Activated CD4-positive, alpha-beta memory T cell treated with anti-CD3 and anti-CD28 coated beads for 36 hours (primary cell): Measurements from ENCODE around the gene MRPL33. TPM values are rescaled to one million over a fixed set of nuclear protein-coding genes. Genes with fewer than 3 reads are reported as not detected.
A peak's percentile ranks its signal among the peaks of the same experiment; 100 is the strongest.
"Not testable (repeated sequence)": the region's sequence is repeated elsewhere in the genome, so short reads cannot be mapped to it uniquely, and the experiment has no call there.

Source experiments
- CTCF ChIA-PET: fragments of 350-600 bp; sonication (Branson Sonifier 250); formaldehyde crosslinking; loops from one replicate; lab custom pipeline; 2021; ENCODE audit warnings: antibody characterized with exemption, inconsistent platforms; lab: Charles Lee
- POLR2A ChIA-PET: fragments of 350-600 bp; sonication (Branson Sonifier 250); formaldehyde crosslinking; loops from one replicate; lab custom pipeline; 2021; ENCODE audit warnings: antibody characterized with exemption; lab: Charles Lee
- DNase-seq: peaks from one replicate; pipeline ENCODE4 v3.0.0-alpha.2; 2020
- H3K27ac Mint-ChIP-seq: one replicate; pipeline ENCODE4 v1.8.0; 2021; ENCODE audit warnings: mixed read lengths
- H3K27me3 Mint-ChIP-seq: one replicate; pipeline ENCODE4 v1.8.0; 2021; ENCODE audit warnings: mixed read lengths
- H3K36me3 Mint-ChIP-seq: one replicate; pipeline ENCODE4 v1.8.0; 2021; ENCODE audit warnings: mixed read lengths
- H3K4me1 Mint-ChIP-seq: one replicate; pipeline ENCODE4 v1.8.0; 2021; ENCODE audit warnings: low read depth, mixed read lengths
- H3K4me3 Mint-ChIP-seq: one replicate; pipeline ENCODE4 v1.8.0; 2021; ENCODE audit warnings: mild to moderate bottlenecking, mixed read lengths
- H3K9me3 Mint-ChIP-seq: one replicate; pipeline ENCODE4 v1.8.0; 2021; ENCODE audit warnings: mixed read lengths
- intact Hi-C: fragments of 100-400 bp; cut with micrococcal nuclease; formaldehyde crosslinking; loops from one replicate; pipeline ENCODE4 v1.15.1; 2023
- total RNA-seq, 2 experiments: library from RNA; stranded (reverse); gene quantifications; one replicate each; pipeline ENCODE4 v1.2.3, GENCODE V29; 2021

The MRPL33 gene
- total RNA-seq, 2 experiments from 2014 or later: 83.3 to 84.2 TPM

DNA sequence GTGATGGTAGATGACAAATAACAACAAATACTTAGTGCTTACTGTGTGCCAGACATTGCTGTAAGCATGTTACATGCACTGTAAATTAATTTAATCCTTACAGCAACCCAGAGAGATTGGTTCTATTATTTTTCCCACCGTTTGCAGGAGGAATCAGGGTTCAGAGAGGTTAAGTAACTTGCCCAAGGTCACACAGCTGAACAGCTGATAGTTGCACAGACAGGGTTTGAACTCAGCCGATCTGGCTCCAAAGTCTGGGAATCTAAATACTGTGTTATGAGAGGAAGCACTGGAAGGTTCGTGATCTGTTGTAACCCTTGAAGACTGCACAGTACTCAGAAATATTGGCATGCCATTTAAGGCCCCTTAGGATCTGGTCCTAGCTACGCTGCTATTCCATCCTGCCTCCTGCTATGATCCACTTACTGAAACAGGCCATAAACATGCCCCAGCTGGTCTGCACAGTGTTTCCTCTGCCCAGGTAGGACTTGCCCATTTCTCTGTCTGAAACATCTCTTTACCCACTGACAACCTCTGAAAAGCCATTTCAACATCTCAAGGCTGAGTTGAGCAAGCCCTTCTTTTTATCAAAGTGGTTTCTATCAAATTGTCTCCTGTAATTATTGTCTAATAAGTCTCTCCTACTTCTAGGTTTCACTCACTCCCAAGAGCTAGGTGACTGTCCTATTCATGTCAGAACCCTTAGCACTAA is 40.4 kb upstream of the MRPL33 start:
- Mint-ChIP-seq H3K36me3 (no peaks in the 10 kb centered on the region), H3K9me3 (peaks cover 4% of the 10 kb centered on the region), H3K4me1 (peaks cover 22% of the 10 kb centered on the region), H3K27ac (no peak overlapping the region), H3K27me3 (no peaks in the 10 kb centered on the region), H3K4me3 (no peak overlapping the region)
- POLR2A ChIA-PET: no interaction called here
- no peak for DNase-seq
- intact Hi-C loops: no loop called here
- CTCF ChIA-PET: interaction anchor here (0.6 to 2.1 kb wide), 3 partner anchors 8 to 48 kb away, joined by 3 to 8 read pairs (median 6); no protein-coding TSS in a partner anchor

DNA sequence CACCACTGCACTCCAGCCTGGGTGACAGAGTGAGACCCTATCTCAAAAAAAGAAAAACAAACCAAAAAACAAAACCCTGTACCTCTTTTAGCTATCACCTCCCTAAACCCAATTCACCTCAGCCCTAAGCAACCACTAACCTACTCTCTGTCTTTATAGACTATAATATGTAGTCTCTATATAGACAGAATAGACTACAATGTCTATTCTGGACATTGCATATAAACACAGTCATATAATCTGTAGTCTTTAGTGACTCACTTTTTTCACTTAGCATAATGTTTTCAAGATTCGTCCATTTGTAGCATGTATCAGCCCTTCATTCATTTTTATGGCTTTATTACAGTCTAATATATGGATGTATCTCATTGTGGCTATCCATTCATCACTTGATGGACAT is 37.2 kb upstream of the MRPL33 start:
- CTCF ChIA-PET: interaction anchor here (1.0 kb wide), 1 partner anchor 11 kb away, joined by 4 read pairs; no protein-coding TSS in a partner anchor
- Mint-ChIP-seq H3K27me3 (no peaks in the 10 kb centered on the region), H3K27ac (no peak overlapping the region), H3K4me1 (peaks cover 18% of the 10 kb centered on the region), H3K4me3 (no peak overlapping the region), H3K36me3 (no peaks in the 10 kb centered on the region), H3K9me3 (peaks cover 4% of the 10 kb centered on the region)
- POLR2A ChIA-PET: no interaction called here
- intact Hi-C loops: no loop called here
- DNase-seq: no peak

DNA sequence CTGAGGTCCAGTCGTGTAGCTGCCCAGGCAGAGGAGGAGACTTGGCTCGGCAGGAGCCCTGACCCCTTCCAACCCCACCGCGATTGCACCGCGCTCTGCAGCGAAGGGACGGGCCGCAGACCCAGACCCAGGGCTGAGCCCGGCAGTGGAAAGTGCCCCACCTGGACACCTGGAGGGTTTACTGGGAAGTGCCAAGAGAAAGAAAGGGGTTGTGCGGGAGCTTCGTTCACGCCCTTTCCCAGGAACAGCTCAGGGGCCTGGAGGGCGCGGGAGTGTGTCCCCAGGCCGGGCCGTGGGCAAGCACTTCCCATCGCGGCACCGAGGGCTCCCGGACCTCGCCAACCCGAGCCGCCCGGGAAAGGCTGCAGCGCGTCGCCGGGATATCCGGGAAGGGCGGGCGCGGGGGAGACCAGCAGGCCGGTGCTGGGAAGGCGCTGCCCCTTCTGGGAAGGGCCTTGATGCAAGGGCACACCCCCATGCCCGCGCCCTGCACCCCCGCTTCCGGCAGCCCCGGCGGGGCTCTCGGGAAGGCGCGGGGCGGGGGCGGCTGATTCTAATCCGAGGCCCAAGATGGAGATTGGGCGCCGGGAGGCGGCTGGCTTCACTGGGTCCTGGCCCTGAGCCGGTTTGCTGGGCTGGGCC is 36.1 kb upstream of the MRPL33 start:
- peak; percentile 80 for DNase-seq
- Mint-ChIP-seq H3K36me3 (no peaks in the 10 kb centered on the region), H3K27ac (peak overlapping the region; percentile 47), H3K9me3 (peaks cover 4% of the 10 kb centered on the region), H3K4me3 (peak overlapping the region; percentile 29), H3K27me3 (no peaks in the 10 kb centered on the region), H3K4me1 (peaks cover 18% of the 10 kb centered on the region)
- ChIA-PET CTCF (interaction anchor here (0.6 to 3.6 kb wide), 2 partner anchors 12 to 1348 kb away, joined by 5 to 22 read pairs; no protein-coding TSS in a partner anchor), POLR2A (interaction anchor here (0.6 kb wide), 2 partner anchors 681 to 823 kb away, joined by 3 to 5 read pairs; no protein-coding TSS in a partner anchor)
- intact Hi-C loops: no loop called here

DNA sequence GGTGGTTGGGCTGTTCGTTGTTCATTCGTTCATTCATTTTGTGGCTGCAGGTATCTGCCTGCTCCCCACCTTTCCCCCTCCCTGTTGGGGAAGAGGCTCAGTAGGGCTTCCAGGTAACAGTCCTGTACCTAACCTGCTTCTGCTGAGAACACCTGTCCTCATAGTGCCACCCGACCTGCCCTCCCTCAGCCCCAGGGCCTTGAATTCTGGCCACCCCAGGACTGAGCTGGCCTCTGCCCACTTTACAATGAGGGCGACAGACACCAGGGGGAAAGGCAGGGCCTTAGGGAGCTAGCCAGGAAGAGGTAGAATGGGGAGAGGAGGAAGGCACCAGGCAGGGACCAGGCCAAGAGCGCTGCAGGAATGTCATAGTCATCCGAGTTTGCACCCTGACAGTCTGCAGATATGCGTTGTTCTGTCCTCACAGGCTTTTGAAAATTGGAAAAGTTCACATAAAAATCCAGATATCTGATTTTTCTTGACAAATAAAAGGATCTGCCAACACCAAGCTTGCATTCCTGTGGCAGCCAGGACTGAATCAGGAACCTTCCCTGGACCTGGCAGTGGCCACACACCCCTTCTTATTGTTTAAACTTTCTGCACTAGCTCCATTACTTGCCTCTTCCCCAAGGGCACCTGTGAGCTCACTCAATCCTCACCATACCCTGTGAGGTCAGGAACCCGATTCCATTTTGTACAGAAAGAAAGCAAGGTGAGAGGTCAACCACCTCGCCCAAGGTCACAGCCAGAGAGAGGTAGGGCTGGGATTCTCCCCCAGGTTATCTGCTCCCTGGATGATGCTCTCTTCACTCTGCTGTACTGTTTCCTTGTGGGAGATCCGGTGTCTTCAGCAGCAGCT is 35.3 kb upstream of the MRPL33 start:
- POLR2A ChIA-PET: no interaction called here
- H3K4me3 Mint-ChIP-seq: peak overlapping the region; percentile 29
- H3K4me1 Mint-ChIP-seq: peaks cover 18% of the 10 kb centered on the region
- DNase-seq: no peak
- no peaks in the 10 kb centered on the region for H3K36me3 Mint-ChIP-seq
- H3K27ac Mint-ChIP-seq: peak overlapping the region; percentile 33
- H3K27me3 Mint-ChIP-seq: no peaks in the 10 kb centered on the region
- CTCF ChIA-PET: interaction anchor here (1.2 to 3.6 kb wide), 2 partner anchors 13 to 19 kb away, joined by 3 to 22 read pairs; no protein-coding TSS in a partner anchor
- intact Hi-C loops: no loop called here
- H3K9me3 Mint-ChIP-seq: peaks cover 4% of the 10 kb centered on the region

DNA sequence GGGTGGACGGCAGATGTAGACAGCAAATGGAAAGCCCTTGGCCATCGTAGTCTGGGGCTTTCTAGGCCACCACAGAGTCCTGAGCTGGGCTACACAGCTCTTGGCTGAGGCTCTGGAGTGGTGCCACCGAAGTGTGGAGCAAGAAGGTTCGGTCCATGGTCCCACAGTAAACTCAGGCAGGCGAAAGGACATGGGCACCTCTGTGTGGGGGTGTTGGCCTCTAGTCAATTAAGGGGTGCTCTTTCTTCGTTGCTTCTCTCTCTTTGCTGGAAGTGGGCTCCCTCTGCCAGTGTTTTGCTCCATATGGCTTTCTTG is 34.7 kb upstream of the MRPL33 start:
- no peak overlapping the region for H3K4me3 Mint-ChIP-seq
- no peaks in the 10 kb centered on the region for H3K27me3 Mint-ChIP-seq

DNA sequence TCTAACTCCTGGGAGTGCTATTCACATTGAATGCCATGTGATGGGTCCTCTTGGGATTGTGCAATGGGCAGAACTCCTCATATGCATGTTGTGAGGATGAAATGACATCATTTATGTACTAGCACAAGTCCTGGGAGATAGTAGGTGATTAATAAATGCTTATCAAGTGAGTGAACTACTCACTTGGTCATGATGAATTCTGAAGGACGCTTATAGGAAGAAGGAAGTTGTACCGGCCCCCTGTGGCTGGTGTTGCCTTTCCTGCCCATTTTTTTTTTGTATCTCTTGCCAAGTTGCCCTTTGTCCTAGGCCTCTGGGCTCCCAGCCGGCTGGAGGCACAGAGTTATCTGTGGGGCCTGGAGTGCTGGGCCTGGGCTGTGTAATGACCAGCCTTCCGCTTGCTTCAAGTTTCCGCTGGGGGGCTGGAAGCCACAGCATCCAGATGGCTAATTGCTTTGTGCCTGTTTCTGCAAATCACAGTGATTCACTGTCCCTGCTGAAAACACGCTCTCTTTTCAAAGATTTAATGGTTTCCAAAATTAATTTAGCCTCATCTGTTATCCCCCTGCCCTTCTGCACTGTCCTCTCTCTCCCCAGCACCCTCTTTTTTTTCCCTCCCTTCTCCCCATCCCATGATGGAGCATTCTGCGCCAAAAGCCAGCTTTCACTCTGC is 33.7 kb upstream of the MRPL33 start:
- Mint-ChIP-seq H3K27me3 (no peaks in the 10 kb centered on the region), H3K4me3 (no peak overlapping the region), H3K27ac (no peak overlapping the region), H3K4me1 (peaks cover 18% of the 10 kb centered on the region), H3K9me3 (peaks cover 4% of the 10 kb centered on the region), H3K36me3 (no peaks in the 10 kb centered on the region)
- ChIA-PET CTCF (interaction anchor here (1.2 to 3.6 kb wide), 2 partner anchors 14 to 17 kb away, joined by 3 to 22 read pairs; no protein-coding TSS in a partner anchor), POLR2A (no interaction called here)
- intact Hi-C loops: no loop called here
- DNase-seq: no peak

More for the DNA sequence above, 34.7 kb upstream of the MRPL33 start:
- ChIA-PET POLR2A (no interaction called here), CTCF (interaction anchor here (1.2 to 3.6 kb wide), 2 partner anchors 13 to 18 kb away, joined by 3 to 22 read pairs; no protein-coding TSS in a partner anchor)
- peaks cover 4% of the 10 kb centered on the region for H3K9me3 Mint-ChIP-seq
- H3K4me1 Mint-ChIP-seq: peaks cover 18% of the 10 kb centered on the region
- no peaks in the 10 kb centered on the region for H3K36me3 Mint-ChIP-seq
- no peak for DNase-seq
- no peak overlapping the region for H3K27ac Mint-ChIP-seq
- intact Hi-C loops: no loop called here

DNA sequence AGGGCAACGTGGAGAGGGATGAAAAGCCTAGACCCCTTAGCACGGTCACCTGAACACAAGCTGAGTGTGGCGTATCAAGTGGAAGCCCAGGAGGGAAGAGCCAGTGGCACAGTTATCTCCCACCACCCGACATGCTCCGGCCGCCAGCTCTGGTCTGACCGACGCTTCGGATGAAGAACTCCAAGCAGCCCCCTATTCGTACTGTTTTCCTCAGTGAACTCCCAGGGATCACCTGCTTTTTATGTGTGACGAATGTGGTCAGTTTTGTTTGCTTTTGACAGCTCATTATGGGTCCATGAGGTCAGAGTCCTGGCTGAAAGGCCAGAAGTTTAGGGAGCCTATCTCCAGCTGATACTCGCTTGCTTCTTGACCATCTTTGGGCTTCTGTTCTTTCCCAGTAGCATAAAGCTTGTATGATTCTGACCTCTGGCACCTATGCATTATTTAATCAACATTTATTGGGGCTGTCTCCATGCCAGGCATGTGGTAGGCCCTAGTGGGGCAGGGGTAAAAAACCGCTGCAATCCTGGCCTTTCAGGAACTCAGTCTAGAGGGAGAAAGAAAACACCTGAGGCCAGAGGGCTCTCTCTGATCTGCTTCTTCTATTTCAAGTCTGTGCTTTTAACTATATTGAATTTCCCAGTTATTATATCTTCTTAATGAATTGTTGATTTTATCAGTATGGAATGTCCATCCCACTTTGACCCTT is 33.0 kb upstream of the MRPL33 start:
- H3K27ac Mint-ChIP-seq: no peak overlapping the region
- H3K9me3 Mint-ChIP-seq: peaks cover 2% of the 10 kb centered on the region
- ChIA-PET POLR2A (no interaction called here), CTCF (interaction anchor here (3.6 kb wide), 1 partner anchor 15 kb away, joined by 22 read pairs; no protein-coding TSS in a partner anchor)
- H3K36me3 Mint-ChIP-seq: no peaks in the 10 kb centered on the region
- H3K4me3 Mint-ChIP-seq: no peak overlapping the region
- H3K4me1 Mint-ChIP-seq: peaks cover 16% of the 10 kb centered on the region
- H3K27me3 Mint-ChIP-seq: no peaks in the 10 kb centered on the region
- DNase-seq: no peak
- intact Hi-C loops: no loop called here

DNA sequence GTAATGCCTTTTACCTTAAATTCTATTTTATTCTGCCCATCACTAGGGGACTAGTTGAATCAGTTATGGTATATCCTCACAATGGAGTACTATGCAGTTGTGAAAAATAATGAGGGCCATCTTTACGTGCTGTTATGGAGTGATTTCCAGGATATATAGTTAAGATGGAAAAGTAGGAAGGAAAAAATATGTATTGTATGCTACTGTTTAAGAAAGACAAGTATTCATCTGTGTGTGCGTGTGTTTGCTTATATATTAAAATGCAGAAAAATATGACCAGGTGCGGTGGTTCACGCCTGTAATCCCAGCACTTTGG is 32.5 kb upstream of the MRPL33 start:
- Mint-ChIP-seq H3K4me1 (peaks cover 15% of the 10 kb centered on the region), H3K27ac (no peak overlapping the region), H3K4me3 (no peak overlapping the region), H3K27me3 (no peaks in the 10 kb centered on the region), H3K9me3 (no peaks in the 10 kb centered on the region), H3K36me3 (no peaks in the 10 kb centered on the region)
- intact Hi-C loops: no loop called here
- no peak for DNase-seq
- ChIA-PET POLR2A (no interaction called here), CTCF (no interaction called here)

DNA sequence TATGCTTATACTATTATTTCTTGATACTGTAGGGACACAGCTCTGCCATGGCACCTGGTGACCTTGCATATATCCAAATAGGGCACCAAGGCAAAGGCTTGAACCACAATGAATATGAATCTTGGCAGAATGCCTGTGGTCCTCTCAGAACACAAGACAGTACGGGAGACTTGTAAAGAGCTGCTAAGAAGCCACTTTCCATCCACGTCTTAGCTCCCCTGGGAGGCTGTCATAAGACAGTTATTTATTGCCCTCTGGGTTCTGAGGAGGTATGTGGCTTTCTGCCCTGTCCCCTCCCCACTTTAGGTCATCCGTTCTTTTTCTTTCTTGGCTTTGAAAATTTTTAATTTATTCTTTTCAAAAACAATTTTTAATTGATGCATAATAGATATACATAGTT is 29.8 kb upstream of the MRPL33 start:
- H3K9me3 Mint-ChIP-seq: no peaks in the 10 kb centered on the region
- no peaks in the 10 kb centered on the region for H3K36me3 Mint-ChIP-seq
- no peak overlapping the region for H3K27ac Mint-ChIP-seq
- H3K4me1 Mint-ChIP-seq: no peaks in the 10 kb centered on the region
- no peak overlapping the region for H3K4me3 Mint-ChIP-seq
- ChIA-PET CTCF (interaction anchor here (0.6 to 1.0 kb wide), 3 partner anchors 11 to 37 kb away, joined by 3 to 4 read pairs (median 3); no protein-coding TSS in a partner anchor), POLR2A (no interaction called here)
- no peak for DNase-seq
- intact Hi-C loops: no loop called here
- no peaks in the 10 kb centered on the region for H3K27me3 Mint-ChIP-seq

DNA sequence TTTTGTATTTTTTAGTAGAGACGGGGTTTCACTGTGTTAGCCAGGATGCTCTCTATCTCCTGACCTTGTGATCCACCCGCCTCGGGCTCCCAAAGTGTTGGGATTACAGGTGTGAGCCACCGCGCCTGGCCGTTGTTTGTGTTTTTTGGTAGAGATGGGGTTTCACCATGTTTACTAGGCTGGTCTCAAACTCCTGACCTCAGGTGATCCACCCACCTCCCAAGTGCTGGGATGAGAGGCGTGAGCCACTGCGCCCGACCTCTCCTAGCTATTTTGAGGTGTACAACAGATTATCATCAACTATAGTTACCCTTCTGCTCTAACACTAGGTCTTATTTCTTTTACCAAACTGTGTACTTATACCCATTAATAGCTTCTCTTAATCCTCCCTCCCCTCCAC is 28.9 kb upstream of the MRPL33 start:
- POLR2A ChIA-PET: no interaction called here
- CTCF ChIA-PET: interaction anchor here (1.0 kb wide), 1 partner anchor 10 kb away, joined by 3 read pairs; no protein-coding TSS in a partner anchor
- Mint-ChIP-seq H3K36me3 (no peaks in the 10 kb centered on the region), H3K9me3 (no peaks in the 10 kb centered on the region), H3K27me3 (no peaks in the 10 kb centered on the region), H3K4me3 (no peak overlapping the region), H3K4me1 (no peaks in the 10 kb centered on the region), H3K27ac (no peak overlapping the region)
- no peak for DNase-seq
- intact Hi-C loops: no loop called here

DNA sequence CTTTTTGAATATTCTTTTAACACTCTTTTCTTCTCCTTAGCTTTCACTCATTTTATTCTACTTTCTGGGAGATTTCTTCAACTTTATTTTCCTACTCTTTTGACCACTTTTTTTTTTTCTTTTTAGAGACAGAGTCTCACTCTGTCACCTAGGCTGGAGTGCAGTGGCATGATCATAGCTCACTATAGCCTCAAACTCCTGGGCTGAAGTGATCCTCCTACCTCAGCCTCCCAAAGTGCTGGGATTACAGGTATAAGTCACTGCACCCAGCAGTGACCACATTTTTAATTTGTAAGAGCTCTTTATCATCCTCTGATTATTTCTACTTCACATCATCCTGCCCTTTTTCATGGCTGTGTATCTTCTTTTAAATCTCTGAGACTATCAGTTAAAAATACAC is 26.0 kb upstream of the MRPL33 start:
- H3K9me3 Mint-ChIP-seq: peaks cover 15% of the 10 kb centered on the region
- intact Hi-C loops, POLR2A ChIA-PET, H3K27me3 Mint-ChIP-seq, H3K4me3 Mint-ChIP-seq, DNase-seq, H3K36me3 Mint-ChIP-seq, H3K27ac Mint-ChIP-seq, H3K4me1 Mint-ChIP-seq: not testable (repeated sequence)
- CTCF ChIA-PET: interaction anchor here (1.3 to 2.3 kb wide), 3 partner anchors 9 to 709 kb away, joined by 3 to 14 read pairs (median 10); no protein-coding TSS in a partner anchor
